Right lung (tissue), 5 donors: ENCODE results near the gene CEP128. TPM values are rescaled to one million over a fixed set of nuclear protein-coding genes. Genes with fewer than 3 reads are reported as not detected.
A peak's percentile ranks its signal among the peaks of the same experiment; 100 is the strongest.

Experiments
- DNase-seq, 2 donors: peaks; one replicate each; pipeline ENCODE4 v3.0.0-alpha.2; 2013
- polyA plus RNA-seq, 5 donors: library from polyadenylated mRNA; unstranded; fragments of 120-200 nt; gene quantifications; one replicate each; pipeline versions ENCODE4 v1.2.1 to v1.2.3, GENCODE V29; 2013; ENCODE audit warnings: inconsistent platforms in 1 of 5, low replicate concordance in 1 of 5; ENCODE audit not compliant: insufficient read length in 5 of 5, insufficient read depth in 1 of 5

Gene CEP128
- polyA plus RNA-seq, 5 donors, result 4.7 to 9.3 (median 7.7) TPM

DNA sequence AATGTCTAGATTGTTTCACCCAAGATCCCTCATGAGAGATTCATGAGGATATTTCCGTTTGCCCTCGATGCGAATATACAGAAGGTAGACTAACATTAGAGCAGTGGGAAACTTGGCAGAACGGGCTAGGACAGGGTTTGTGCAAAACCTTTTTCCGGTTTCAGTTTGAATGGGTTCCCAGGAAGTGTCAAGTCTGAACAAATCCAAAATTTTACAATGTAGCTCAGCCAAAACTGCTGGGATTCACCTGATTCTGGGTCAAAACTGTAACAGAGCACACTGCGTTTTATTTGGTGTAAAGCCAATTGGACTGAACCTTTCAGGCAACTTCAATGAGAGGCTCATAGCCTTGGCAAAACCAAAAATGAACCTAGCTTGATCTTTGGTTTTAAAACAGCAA lies 392.4 kb downstream of the CEP128 start:
- no peak for DNase-seq

DNA sequence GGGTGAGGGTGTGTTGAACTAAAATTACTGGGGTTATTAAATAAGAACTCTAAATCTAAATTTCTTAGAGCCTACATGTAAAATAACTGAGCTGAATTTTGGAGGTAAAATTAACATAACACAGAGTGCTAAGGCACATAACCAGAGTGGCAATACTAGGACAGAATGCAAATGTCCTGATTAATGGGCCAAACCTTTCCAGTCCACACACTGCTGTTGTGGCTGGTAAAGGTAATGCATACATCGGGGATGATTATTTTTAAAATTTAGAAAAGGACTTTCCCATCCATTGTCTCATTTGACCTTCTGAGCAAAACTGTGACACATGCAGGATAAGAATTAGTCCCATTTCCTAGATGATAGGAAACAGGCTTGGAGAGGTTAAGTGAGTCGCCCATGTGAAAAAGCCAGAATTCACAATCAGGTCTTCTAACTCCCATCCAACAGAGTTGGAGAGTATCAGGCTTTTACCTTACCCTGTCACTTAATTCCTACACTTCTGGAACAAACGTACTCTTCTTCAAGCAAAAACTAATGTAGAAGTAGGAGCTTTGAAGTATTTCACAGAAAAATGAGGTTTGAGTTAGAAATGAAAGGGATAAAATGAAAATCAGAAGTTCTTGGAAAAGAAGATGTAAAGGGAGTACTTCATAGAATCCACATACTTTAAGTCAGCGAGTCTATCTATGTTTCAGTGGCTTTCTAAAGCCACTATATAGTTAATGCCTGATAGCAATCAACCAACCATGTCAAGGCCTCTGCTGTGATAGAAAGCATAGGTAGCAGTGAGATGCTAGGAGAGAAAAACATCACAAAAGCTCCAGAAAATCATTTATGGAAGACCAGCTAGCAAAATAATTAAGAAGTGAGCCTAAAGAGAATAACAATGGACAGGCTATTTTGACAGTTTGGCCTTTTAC lies 395.3 kb downstream of the CEP128 start:
- no peak for DNase-seq

DNA sequence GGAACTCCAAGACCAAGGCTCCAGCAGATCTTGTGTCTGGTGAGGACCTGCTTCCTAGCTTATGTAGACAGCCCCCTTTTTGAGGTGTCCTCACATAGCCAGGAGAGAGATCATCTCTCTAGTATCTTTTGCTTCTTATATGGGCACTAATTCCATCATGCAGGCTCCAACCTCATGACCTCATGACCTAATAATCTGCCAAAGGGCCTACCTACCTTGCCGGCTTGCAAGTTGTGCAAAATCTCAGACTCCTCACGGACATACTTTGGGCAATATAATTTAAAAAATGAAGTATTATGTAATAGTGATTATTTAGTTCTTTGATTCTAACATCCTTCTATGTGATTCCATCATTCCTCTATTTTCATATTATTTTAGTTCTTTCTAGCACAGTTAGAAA lies 397.2 kb downstream of the CEP128 start:
- DNase-seq, result no peak

DNA sequence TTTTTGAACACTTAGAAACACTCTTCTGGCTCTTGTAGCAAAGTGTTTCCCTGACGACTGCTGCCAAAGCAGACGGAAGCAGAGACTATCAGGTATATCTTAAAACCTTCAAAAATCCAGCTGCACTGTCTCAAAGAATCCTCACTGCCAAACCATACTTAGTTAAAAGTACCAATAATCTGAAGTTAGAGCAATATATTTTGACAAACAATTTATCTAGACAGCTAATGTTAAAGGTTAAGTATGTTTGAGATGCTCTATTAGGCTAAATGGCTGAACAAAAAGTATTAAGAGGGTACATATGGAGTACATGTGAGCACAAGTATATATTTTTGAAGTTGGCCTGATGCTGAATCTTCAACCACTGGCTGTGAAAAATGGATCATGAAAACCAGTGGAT lies 398.3 kb downstream of the CEP128 start:
- no peak for DNase-seq

DNA sequence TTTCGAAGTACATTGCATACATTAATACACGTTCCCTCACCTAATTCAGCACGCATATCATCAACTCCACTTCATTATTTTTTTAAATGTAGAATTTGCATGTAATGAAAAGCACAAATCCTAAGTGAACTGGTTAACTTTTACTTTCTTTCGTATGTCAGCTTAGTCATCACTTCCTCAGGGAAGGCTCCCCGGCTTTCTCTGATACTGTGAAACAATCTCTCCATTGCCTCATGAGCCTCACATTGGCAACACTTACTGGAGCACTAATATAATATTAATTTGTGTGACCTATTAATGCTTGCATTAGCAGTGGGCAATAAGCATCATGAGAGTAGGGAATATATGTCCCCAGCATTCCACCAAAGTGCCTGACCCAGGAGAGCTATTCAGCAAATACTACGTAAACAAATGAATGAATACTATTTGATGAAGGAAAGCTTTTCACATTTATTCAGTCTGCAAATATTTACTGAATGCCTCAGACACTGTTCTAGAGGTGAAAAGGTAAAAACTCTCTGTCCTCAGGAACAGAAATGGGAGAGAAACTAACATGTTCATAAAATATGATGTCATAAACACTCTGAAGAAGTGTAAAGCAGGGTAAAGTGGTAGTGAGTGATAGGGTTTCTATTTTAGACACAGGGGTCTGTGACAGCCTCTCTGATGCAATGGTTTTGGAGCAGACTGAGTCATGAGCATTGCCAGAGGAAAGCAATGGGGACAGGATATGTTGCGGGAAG lies 402.7 kb downstream of the CEP128 start:
- DNase-seq, result no peak

DNA sequence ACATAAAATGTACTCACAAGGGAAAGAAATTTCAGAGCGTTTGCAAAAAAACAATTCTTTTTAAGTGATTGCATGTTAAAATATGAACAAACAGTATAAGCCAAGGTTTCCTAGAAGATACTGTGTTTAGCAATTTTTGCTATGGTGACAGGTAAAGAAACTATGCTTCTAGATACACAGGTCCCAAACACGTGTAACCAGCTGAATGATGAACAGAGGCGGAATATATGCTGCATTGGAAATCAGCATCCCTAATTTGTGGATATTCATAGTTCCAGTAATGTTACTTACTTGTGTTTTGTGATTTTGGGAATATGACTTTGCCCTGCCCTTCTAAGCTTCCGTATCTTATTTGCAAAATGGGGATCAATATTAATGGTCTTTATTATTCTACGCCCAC lies 403.9 kb downstream of the CEP128 start:
- DNase-seq, result no peak

DNA sequence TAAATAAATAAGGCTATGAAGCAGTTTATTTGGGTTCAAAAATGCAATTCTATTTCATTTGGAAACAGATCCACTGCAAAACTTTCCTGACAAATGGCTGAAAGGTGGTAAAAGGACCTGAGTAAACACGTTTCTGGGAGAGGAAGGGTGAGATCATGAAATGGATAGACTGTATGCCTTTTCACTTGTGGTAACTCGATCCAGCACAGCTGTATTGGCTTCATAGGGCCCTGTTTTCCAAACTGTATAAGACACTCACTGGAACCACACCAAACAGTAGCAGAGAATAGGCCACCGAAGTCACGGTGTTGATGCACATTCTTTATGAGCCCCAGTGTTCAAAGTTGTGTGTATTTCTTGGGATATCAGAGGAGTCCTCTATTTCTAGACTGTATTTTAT lies 405.1 kb downstream of the CEP128 start:
- no peak for DNase-seq

DNA sequence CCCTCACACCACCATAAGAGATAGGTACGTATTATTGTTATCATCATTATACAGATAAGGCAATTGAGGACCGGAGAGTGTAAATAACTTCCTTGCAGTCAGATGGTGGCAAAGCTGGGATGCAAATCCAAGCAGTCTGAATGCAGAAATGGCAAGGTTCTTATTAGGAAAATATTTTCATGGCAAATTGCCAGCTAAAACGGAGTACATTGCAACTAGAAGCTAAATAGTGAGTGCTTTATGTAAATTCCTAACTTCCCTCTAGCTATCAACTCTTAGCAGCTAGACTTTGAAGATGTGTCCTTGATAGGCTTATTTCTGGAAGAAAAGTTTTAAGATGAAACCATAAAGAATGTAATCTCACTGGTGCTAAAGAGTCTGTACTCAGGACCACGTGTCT lies 406.4 kb downstream of the CEP128 start:
- no peak for DNase-seq

DNA sequence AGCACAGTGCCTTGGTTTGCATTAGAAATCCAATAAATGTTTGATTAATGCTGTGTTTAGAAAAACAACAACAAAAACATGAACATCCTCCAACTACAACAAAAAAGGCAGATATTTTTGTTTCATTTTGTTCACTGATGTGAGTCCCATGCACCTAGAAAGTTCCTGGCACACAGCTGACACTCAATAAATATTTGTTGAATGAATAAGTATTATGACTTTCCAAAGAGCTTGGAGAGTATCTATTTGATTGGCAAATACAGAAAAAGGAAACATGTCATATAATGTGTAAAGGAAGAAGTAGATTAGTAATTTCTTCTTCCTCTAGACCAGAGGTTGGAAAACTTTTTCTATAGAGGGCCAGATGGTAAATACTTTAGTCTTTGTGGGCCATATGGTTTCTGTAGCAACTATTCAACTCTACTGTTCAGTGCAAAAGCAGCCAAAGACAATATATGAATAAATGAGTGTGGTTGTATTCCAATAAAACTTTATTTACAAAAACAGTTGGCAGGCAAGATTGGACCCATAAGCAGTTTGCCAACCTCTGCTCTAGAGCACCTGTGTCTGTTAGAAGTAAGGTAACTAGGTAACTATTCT lies 417.9 kb downstream of the CEP128 start:
- DNase-seq, result no peak

DNA sequence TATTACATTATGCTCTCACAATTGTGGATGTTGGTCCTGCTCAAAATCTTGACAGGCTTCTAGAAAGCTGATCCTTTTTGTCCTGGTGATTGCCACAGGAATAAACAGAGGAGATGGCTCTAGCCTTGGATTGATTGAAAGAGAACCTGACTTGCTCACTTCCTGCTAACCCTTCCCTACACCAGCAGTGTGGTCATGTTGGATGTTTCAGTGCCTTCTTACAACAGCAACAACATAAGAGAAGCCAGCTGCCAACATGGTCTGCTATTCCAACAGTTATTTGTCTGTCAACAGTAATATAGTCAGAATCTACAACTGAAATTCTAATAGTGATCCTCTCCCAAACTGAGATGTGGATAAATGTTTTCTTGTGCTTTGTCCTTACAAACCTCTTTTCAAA lies 418.6 kb downstream of the CEP128 start:
- no peak for DNase-seq

DNA sequence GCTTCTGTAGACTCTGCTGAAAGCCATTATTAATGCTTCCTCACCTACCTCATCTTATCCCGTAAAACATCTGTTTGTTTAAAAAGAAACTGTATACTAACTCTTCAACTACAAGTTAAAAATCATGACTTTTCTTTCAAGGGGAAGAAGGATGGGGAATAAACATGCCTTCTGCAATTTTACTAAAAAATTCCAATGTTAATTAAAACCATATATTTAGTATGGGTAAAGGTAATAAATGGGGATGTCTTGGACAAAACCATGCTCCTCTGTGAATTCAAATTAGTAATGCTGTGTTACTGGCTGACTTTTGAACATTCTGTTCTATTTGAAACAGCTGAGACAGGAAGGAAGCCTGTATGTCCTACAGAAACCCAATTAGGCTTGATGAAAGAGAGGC lies 419.1 kb downstream of the CEP128 start:
- no peak for DNase-seq

DNA sequence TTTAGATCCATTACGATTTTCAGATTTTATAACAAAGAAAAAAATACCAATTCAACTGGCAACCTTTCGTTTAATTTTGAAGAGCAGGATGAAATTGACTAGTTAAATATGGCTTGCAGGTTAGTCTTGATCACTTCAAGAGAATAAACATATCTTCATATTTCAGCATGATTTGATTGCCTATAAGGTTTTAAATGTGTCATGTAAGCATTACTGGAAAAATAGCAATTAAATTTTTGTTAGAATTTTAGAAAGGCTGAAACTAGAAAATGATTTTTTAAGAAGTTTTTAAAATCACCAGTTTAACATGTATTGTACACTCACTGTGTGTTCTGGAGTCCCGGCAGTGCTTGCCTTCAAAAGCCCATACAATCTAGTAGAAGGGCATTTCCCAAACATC lies 420.1 kb downstream of the CEP128 start:
- no peak for DNase-seq

DNA sequence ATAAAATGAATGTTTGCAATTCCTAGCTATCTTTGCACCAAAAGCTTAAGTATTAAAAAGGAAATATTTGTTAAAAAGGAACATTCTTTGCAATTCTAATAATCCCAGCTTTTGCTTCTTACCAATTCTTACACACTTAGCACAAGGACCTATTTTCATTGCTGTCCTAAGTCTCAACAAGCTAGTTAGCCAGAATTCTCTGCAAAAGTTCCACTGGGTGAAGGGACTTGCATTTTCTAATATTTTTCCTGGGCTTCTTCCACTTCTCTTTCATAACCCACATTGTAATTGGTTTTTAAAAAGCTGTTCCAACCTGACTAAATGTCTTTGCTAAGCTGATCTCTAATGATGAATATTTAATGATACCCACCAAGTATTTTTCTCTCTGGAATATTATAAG lies 422.5 kb downstream of the CEP128 start:
- no peak for DNase-seq

DNA sequence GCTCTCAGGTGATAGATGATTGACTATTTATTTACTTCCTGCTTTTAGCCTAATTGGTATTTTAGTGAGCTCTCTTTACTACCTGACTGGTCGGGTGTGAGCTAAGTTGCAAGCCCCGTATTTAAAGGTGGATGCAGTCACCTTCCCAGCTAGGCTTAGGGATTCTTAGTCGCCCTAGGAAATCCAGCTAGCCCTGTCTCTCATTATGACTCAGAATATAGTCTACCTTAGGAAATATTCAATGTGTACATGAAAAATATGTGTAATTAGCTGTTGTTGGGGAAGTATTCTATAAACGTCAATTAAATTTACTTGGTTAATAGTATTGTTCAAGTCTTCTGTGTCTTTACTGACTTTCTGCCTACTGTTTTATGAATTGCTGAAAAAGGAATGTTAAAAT lies 423.4 kb downstream of the CEP128 start:
- no peak for DNase-seq

DNA sequence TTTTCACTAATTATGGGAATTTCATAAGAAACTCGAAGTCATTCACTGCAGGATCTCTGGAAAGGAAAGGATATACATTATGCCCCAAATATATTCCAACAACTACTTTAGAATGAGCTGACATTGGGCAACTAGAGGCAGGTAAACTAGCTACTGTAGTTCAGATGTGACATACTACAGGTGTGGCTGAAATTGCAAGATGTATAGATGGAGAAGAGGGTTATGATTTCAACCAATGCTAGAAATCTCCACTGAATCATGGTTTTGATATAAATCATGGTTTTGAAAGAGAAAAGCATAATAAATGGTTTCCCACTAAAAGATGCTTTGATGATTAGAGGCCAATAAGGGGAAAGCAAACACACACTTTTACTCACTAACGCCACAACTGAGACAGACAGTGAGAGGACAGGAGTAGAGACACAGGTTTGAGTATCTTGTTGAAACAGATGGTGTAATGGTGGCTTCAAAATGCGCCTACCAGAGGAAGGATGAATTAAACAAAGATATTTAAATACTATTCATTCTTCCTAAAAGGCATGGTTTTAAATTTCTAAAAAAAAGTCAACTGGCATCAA lies 434.2 kb downstream of the CEP128 start:
- no peak for DNase-seq

DNA sequence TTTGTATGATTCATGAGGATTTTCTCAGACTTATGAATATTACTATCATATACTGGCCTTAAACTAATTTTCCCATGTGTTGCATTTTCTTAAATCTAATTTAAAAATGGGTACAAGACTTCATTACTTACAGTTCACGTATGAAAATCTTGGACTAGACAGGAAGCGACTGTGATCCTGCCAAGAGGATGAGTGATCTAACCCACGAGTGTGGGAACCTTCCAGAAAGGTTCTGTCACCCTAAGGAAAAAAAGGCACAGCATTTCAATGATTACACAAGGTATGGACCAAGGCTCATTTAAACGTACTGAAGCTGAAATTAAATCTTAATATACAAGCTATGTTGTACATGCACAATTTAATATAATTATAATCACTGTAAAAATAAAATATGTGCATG lies 436.8 kb downstream of the CEP128 start:
- no peak for DNase-seq

DNA sequence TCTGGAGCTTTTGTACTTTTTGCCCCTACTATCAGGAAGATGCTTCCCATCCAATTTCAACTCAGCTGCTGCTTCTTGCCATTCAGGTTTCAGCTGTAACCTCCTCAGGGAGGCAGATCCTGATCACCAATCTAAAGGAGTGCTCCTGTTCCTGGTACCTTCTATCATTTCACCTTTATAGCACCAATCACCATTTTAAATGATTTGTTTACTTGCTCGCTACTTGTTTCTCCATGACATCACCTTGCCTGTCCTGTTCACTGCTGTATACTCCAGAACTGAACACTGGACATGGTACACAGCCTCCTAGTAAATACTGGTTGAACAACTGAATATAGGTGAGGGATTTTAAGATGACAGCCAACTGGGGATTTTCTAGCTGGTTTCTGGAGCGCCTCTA lies 443.0 kb downstream of the CEP128 start:
- no peak for DNase-seq

DNA sequence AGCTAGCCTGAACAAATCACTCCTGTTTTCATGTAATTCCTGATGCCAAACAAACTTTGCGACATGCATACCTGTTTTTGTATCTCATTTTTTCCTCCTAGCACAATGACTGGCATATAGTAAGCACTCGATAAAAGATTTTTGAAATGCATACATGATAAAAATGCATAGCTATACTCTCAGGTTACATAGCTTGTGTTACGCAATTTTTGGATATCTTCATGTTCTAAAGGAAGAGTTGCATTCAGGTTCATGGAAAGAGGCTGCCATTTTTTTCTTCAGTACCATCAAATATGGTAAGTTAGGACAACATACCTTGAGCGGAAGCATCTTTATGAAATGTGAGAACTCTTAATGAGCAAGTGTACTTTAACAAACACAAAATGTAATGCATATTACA lies 445.4 kb downstream of the CEP128 start:
- DNase-seq, result no peak

DNA sequence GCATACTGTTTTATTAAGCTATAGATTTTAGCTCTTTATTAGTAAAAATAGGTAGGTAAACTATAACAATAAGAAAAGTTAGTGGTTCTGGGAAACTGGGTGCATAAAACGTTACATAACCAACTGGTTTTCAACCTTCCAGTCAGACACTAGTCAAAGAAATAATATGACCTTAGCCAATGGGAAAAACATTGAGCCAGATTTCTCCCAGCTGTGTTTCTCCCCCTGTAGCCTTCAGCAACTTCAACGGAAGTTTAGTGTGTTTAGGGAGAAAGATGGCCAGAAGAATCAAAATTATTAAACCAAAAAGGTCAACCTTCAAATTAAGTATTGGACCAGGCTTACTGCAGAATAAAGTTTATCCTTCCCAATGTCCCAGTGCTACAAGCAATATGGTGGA lies 446.8 kb downstream of the CEP128 start:
- DNase-seq, result no peak

DNA sequence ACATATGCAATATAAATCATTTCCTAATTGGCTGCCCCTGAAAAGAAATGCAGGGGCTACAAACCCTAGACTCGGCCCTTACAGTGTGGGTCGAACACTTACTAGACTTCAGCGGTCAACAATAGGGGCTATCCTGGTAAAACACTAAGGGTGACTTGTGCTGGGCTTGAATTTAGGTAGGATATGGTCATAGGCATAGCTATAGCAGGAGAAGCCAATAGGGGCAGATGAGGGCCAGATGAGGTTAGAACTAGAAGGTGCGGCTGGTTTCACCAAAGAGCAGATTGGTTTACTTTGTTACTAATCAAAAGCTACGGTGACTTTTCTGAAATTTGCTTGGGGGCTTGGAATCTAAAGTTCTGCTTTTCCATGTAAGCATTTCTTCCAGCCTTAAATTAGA lies 447.9 kb downstream of the CEP128 start:
- no peak for DNase-seq

DNA sequence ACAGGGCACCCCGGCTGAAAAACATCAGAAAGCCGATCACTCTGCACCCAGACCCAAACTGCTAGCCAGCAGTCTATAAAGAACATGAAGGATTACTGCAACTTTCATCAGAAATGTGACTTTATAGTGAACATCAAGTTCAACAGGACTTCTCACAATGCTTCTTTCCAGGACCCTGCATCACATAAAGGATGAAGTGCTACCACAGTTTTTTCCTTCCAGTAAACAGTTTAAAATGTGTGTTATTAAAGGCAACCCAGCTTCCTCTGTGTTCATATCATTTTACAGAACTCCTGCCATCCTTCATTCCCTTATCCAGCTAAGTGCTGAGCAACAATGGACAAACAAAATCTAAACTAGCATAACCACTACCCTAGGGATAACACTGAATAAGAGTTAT lies 449.9 kb downstream of the CEP128 start:
- no peak for DNase-seq

DNA sequence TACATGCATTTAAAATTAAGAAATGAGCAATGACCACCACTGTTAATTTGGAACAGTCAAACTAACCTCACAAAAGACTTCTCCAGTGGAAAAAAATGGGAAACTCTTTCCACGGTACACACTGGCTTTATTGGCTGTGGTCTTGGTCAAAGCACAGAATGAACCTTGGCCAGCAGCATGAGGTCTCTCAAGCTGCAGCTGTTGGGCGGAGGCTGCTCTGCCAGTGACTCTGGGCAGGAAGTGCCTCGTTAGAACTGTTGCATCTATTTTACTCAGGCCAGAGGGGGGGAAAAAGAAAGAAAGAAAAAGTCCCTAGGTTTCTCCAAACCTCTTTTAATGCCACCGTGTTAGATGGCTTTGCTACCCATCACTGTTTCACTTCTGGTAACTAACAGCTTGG lies 450.4 kb downstream of the CEP128 start:
- peak; percentile 9 to 13 for DNase-seq

DNA sequence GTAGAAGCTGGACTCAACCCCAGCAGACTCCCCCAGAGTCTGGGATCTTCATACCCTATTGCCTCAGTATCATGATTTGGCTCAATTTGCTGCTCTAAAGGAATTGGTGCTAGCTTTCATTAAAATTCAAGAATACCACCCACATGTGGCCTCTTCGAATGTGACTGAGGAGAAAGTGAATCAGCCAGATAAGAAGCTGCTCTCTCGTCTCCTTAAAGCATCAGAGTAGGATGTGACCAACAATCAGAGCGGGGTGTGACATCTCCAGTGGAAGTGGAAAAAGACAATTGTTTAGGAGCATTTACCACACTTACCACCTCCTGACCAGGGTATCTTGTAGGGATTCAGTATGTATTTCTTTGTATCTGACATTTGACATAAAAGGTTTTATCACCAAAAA lies 452.0 kb downstream of the CEP128 start:
- DNase-seq, result no peak
